Loucy (cell line): ENCODE results near the gene IL1RAPL2.

Source experiments
- H2AFZ ChIP-seq: fragments of 200-600 bp; sonication (generic); 2 replicates; pipeline ENCODE4 v1.6.0; 2016; ENCODE audit warnings: antibody characterized with exemption, mild to moderate bottlenecking, low read length, moderate library complexity
- H3F3A ChIP-seq: fragments of 200-600 bp; 2 replicates; pipeline ENCODE4 v1.6.0; 2016; ENCODE audit warnings: antibody characterized with exemption, low read depth, mild to moderate bottlenecking
- H3K27me3 ChIP-seq: fragments of 200-600 bp; sonication (generic); 2 replicates; pipeline ENCODE4 v1.6.1; 2014; ENCODE audit warnings: low read length, mild to moderate bottlenecking; ENCODE audit not compliant: insufficient read depth, poor library complexity, severe bottlenecking
- H3K36me3 ChIP-seq: fragments of 200-600 bp; sonication (generic); 2 replicates; pipeline ENCODE4 v1.6.1; 2016; ENCODE audit warnings: low read length; ENCODE audit not compliant: insufficient read depth
- H3K4me1 ChIP-seq: fragments of 200-600 bp; sonication (generic); 2 replicates; pipeline ENCODE4 v1.5.1; 2014; ENCODE audit warnings: low read length, mild to moderate bottlenecking; ENCODE audit not compliant: insufficient read depth, poor library complexity, severe bottlenecking
- H3K4me2 ChIP-seq: fragments of 200-600 bp; sonication (generic); 2 replicates; pipeline ENCODE4 v1.6.0; 2014; ENCODE audit warnings: antibody characterized with exemption, low read length, low read depth, mild to moderate bottlenecking; ENCODE audit not compliant: poor library complexity, severe bottlenecking
- H3K4me3 ChIP-seq: fragments of 200-600 bp; sonication (generic); 2 replicates; pipeline ENCODE4 v1.5.1; 2014; ENCODE audit warnings: low read length, mild to moderate bottlenecking, mixed read lengths; ENCODE audit not compliant: poor library complexity, severe bottlenecking
- H3K79me2 ChIP-seq: fragments of 200-600 bp; sonication (generic); 2 replicates; pipeline ENCODE4 v1.6.1; 2014; ENCODE audit warnings: low read length; ENCODE audit not compliant: insufficient read depth
- H3K9ac ChIP-seq: fragments of 200-600 bp; sonication (generic); 2 replicates; pipeline ENCODE4 v1.6.0; 2014; ENCODE audit warnings: mild to moderate bottlenecking, low read depth, low read length, moderate library complexity; ENCODE audit not compliant: poor library complexity, severe bottlenecking
- H3K9me2 ChIP-seq: fragments of 200-600 bp; sonication (generic); replicated peaks from 2 replicates; pipeline ENCODE4 v1.6.1; 2016; ENCODE audit warnings: low read depth, low read length, mixed read lengths
- H3K9me3 ChIP-seq: fragments of 200-600 bp; sonication (generic); 2 replicates; pipeline ENCODE4 v1.6.1; 2014; ENCODE audit warnings: mild to moderate bottlenecking, antibody characterized with exemption, low read length, low read depth; ENCODE audit not compliant: insufficient read depth
- H4K20me1 ChIP-seq: fragments of 200-600 bp; sonication (generic); 2 replicates; pipeline ENCODE4 v1.6.0; 2014; ENCODE audit warnings: antibody characterized with exemption, low read length, mild to moderate bottlenecking; ENCODE audit not compliant: insufficient read depth, poor library complexity, severe bottlenecking
- EZH2phosphoT487 ChIP-seq: fragments of 200-600 bp; IDR thresholded peaks from 2 replicates; pipeline ENCODE4 v1.6.1; 2018; ENCODE audit warnings: antibody characterized with exemption, mild to moderate bottlenecking, moderate library complexity, borderline replicate concordance
- TF ChIP-seq, protein P1 (sequence below): fragments of 200-600 bp; sonication (generic); conservative IDR thresholded peaks from 2 replicates; pipeline ENCODE4 v1.5.1; 2014; ENCODE audit warnings: mild to moderate bottlenecking, antibody characterized with exemption, low read length

The IL1RAPL2 gene

DNA sequence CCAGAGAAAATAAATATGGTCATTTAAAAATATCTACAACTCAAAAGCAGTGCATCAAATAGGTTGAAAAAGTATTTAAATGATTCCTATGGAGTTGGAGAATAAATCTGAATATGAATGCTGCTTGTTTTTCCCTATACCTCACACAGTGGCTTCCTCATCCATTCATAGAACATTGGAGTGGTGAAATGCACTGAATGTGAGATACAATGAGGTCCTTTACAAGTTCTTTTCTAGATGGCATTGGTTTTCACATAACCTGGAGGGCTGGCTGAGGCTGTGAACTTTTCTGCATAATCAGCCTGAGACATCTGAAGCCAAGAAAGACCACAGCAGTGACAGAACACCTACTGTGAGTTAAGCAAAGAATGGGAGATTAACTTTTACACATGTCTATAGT, 977.3 kb downstream of the IL1RAPL2 start:
- Histone ChIP-seq H3K9ac (no peak overlapping the region), H3K4me3 (no peak overlapping the region), H3K9me3 (no peaks in the 10 kb centered on the region), H3K4me2 (no peak overlapping the region), H3F3A (no peaks in the 10 kb centered on the region), H3K36me3 (no peaks in the 10 kb centered on the region), H3K9me2 (no peaks in the 10 kb centered on the region), H2AFZ (no peak overlapping the region), H3K27me3 (no peaks in the 10 kb centered on the region), H3K4me1 (no peaks in the 10 kb centered on the region), H4K20me1 (no peaks in the 10 kb centered on the region), H3K79me2 (no peaks in the 10 kb centered on the region)
- TF ChIP-seq, protein P1, sequence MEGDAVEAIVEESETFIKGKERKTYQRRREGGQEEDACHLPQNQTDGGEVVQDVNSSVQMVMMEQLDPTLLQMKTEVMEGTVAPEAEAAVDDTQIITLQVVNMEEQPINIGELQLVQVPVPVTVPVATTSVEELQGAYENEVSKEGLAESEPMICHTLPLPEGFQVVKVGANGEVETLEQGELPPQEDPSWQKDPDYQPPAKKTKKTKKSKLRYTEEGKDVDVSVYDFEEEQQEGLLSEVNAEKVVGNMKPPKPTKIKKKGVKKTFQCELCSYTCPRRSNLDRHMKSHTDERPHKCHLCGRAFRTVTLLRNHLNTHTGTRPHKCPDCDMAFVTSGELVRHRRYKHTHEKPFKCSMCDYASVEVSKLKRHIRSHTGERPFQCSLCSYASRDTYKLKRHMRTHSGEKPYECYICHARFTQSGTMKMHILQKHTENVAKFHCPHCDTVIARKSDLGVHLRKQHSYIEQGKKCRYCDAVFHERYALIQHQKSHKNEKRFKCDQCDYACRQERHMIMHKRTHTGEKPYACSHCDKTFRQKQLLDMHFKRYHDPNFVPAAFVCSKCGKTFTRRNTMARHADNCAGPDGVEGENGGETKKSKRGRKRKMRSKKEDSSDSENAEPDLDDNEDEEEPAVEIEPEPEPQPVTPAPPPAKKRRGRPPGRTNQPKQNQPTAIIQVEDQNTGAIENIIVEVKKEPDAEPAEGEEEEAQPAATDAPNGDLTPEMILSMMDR, result no peak
- no peak for TF ChIP-seq EZH2phosphoT487

DNA sequence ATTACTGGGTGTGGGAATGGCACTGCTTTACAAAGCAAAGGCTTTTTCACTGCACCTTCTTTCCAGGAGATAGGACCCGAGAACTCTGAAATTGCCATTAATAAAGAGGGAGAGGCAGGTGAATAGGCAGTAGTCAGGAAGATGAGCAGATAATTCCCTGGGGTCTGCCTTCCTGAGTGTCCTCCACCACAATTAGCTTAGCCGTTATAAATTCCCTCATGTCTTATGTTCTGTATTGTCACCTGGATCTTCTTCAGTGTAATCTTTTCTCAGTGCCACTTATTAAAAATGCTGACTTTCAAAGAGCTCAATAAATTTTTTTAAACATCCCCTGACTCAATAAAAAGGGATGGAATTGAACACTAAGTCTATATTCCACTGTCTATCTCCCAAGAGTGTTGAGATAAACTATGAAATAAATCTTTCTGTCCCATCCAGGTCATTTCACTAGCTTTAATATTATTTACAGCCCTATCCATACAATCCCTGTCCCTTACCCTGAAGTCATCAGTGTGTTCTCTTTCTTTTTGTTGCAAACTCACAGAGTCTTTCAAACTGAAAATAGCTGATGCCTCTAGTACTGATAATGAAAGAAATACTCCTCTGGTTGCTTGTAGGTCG, 984.2 kb downstream of the IL1RAPL2 start:
- Histone ChIP-seq H3K27me3 (no peaks in the 10 kb centered on the region), H3K79me2 (no peaks in the 10 kb centered on the region), H3K9ac (no peak overlapping the region), H3K9me2 (no peaks in the 10 kb centered on the region), H3K4me3 (no peak overlapping the region), H4K20me1 (no peaks in the 10 kb centered on the region), H3K9me3 (no peaks in the 10 kb centered on the region), H3F3A (no peaks in the 10 kb centered on the region), H3K4me1 (no peaks in the 10 kb centered on the region), H3K36me3 (no peaks in the 10 kb centered on the region), H3K4me2 (no peak overlapping the region), H2AFZ (no peak overlapping the region)
- TF ChIP-seq, protein P1, result no peak
- no peak for TF ChIP-seq EZH2phosphoT487

DNA sequence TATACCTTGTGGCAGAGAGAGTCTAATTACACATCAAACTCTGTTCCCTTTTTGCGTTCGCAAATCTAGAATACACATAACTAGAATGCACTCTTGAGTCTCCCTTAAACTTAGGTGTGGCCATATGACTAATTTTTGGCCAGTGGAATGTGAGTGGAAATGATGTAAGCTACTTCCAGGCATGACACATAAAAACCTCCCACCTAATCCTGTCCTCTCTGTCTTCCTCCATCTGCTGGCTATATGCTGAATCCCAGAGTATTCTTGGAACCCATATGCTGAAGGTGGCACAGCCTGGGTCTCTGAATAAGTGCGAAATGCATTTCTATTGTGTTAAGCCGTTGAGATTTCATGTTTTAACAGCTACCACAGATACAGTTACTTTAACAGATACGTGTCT, 986.4 kb downstream of the IL1RAPL2 start:
- Histone ChIP-seq H3K36me3 (no peaks in the 10 kb centered on the region), H3K9me3 (no peaks in the 10 kb centered on the region), H4K20me1 (no peaks in the 10 kb centered on the region), H3F3A (no peaks in the 10 kb centered on the region), H3K79me2 (no peaks in the 10 kb centered on the region), H2AFZ (no peak overlapping the region), H3K27me3 (no peaks in the 10 kb centered on the region), H3K4me1 (no peaks in the 10 kb centered on the region), H3K9me2 (no peaks in the 10 kb centered on the region), H3K4me2 (no peak overlapping the region), H3K9ac (no peak overlapping the region), H3K4me3 (no peak overlapping the region)
- TF ChIP-seq, protein P1, result no peak
- no peak for TF ChIP-seq EZH2phosphoT487
